GM12864 (cell line): ENCODE measurements around the gene SMOC2.
"Not testable (repeated sequence)": the region's sequence is repeated elsewhere in the genome, so short reads cannot be mapped to it uniquely, and the experiment has no call there.

ENCODE experiments used
- DNase-seq: peaks from one replicate; pipeline ENCODE4 v3.0.0-alpha.2; 2011; ENCODE audit warnings: low read depth
- H3K4me3 ChIP-seq: 2 replicates; pipeline ENCODE4 v1.5.1; 2011; ENCODE audit warnings: mild to moderate bottlenecking, low read depth, low read length, control low read depth
- TF ChIP-seq, protein P1 (sequence below): IDR thresholded peaks from 2 replicates; pipeline ENCODE4 v1.5.1; 2011; ENCODE audit warnings: low read depth, mild to moderate bottlenecking, moderate library complexity, low read length, control low read depth, inconsistent platforms; ENCODE audit errors: missing control alignments

SMOC2 gene

DNA sequence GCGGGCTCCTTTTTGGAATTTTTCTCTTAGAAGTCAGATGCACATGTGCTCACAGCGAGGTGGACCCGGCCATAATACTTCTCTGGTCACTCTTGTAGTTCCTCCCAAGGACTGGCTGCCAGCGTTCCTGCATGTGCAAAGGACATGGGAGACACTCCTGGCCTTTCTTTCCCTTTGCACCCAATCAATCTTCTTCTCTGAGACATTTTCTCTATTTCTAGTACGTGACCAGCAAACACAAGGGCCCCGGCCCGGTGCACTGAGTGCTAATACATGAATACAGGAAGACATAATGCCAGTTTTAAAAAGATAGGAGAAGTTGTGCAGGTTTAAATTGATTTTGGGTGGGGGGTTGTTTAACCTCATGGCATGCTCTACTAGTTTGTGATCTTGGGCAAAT lies 233.6 kb downstream of the SMOC2 start:
- TF ChIP-seq, protein P1, sequence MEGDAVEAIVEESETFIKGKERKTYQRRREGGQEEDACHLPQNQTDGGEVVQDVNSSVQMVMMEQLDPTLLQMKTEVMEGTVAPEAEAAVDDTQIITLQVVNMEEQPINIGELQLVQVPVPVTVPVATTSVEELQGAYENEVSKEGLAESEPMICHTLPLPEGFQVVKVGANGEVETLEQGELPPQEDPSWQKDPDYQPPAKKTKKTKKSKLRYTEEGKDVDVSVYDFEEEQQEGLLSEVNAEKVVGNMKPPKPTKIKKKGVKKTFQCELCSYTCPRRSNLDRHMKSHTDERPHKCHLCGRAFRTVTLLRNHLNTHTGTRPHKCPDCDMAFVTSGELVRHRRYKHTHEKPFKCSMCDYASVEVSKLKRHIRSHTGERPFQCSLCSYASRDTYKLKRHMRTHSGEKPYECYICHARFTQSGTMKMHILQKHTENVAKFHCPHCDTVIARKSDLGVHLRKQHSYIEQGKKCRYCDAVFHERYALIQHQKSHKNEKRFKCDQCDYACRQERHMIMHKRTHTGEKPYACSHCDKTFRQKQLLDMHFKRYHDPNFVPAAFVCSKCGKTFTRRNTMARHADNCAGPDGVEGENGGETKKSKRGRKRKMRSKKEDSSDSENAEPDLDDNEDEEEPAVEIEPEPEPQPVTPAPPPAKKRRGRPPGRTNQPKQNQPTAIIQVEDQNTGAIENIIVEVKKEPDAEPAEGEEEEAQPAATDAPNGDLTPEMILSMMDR: no peak
- no peak overlapping the region for H3K4me3 ChIP-seq
- no peak for DNase-seq

- no peak for DNase-seq
- TF ChIP-seq, protein P1: no peak
- H3K4me3 ChIP-seq: no peak overlapping the region
Measured at GRCh38 chr6:168675375-168675774, 234.4 kb downstream of the SMOC2 start.

DNA sequence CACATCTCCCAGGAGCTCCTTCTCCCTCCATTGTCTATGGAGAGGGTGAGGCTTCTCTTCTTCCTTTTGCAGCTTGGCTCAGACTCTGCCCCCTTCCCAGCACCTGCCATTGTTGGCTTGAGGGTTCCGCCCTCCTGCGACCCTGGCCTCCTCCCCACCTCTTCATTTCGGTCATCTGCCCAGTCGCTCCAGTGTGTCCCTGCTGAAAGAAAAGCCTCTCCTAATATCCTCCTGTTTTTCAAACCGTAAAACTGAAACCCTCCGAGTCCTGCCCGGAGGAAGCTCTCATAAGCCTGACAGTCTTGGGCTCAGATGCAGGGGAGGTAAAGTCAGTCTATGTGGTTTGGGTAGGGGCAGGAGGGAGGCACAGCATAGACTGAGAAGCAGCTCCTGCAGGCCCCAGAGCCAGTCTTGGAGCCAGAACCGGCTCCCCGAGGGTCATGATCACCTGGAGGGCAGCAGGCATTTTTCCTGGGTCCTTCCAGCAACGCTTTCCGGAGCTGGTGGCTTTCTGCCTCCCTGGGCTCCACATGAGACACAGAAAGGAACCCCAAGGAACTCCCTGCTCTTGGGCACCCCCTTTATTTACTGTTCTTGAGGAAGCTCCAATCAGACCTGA lies 235.1 kb downstream of the SMOC2 start:
- TF ChIP-seq, protein P1: no peak
- no peak overlapping the region for H3K4me3 ChIP-seq
- no peak for DNase-seq

DNA sequence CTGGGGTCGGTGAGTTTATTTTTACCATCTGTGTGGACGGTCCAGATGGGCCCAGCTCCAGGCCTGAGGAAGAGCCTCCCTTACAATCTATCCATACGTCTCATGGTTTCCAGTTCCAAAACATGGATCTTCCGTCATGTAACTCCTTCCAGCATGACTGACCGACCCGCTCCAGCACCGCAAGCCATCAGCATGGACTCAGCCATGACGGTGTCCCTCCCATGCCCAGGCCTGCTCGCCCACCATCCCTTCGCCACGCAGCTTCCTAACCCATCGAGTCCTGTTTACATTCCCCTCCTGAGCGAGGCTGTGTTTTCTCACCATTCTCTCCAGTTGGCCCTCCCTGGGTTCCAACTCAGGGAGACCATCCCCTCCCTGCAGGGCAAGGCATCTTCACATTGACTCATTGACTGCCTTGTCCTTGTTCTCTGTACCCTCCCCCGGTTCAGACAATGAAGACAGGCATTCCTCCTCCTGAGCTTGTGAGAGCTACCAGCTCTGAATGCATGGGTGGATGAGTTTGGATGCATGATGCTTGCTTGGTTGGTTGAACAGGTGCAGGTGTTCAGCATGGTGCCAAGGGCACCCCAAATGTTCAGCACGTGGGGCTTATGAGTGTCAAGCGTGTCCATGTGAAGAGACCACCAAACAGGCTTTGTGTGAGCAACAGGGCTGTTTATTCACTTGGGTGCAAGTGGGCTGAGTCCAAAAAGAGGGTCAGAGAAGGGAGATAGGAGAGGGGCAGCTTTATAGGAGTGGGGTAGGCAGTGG lies 235.8 kb downstream of the SMOC2 start:
- no peak for DNase-seq
- H3K4me3 ChIP-seq: no peak overlapping the region
- TF ChIP-seq, protein P1: no peak

- not testable (repeated sequence) for DNase-seq
Measured at GRCh38 chr6:168677323-168677781, 236.4 kb downstream of the SMOC2 start.

DNA sequence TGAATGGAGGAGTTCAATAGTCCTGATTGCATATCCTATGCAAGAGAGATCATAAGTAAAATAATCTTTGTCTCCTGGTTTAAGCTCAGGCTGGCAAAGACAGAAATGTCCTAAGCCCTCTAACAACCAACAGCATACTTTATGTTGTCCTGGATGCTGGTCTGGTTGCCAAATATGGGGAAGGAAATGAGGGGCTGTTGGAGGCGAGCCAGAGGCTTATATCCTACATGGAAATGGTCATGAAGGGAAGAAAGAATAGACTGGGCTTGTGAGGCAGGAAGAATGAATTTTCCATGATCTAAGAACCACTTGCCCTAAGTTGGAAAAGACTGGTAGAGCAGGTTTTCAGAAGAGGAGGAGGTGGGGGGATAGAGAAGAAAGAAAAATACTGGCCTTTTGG lies 237.1 kb downstream of the SMOC2 start:
- no peak for DNase-seq
- H3K4me3 ChIP-seq: no peak overlapping the region
- TF ChIP-seq, protein P1: no peak

More at GRCh38 chr6:168677323-168677781, 236.4 kb downstream of the SMOC2 start:
- H3K4me3 ChIP-seq: not testable (repeated sequence)

DNA sequence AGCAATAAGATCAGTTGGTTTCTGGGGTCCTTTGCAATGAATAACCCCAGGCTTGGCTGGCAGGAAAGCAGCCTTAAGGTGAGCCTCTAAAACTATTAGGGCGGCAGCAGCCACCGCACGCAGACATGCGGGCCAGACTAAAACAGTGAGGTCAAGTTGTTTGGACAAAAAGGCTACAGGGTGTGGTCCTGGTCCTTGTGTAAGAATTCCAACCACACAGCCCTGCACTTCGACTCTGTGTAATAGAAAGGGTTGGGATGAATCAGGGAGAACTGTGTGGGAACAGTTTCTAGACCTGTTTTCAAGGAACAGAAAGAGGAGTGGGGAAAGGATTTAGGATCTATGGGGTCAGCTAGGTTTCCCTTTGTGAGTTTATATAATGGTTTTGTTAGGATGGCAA lies 237.6 kb downstream of the SMOC2 start:
- no peak overlapping the region for H3K4me3 ChIP-seq
- no peak for DNase-seq
- TF ChIP-seq, protein P1: no peak
